DOHH2 (cell line): ENCODE measurements around the gene TRIP11.
"Not testable (repeated sequence)": the region's sequence is repeated elsewhere in the genome, so short reads cannot be mapped to it uniquely, and the experiment has no call there.

Experiments used
- H3F3A ChIP-seq: fragments of 200-600 bp; sonication (generic), shearing (Covaris generic); 2 replicates; pipeline ENCODE4 v1.6.0; 2016; ENCODE audit warnings: antibody characterized with exemption, mild to moderate bottlenecking; ENCODE audit not compliant: control insufficient read depth, insufficient read depth
- H3K27ac ChIP-seq: fragments of 200-600 bp; sonication (generic); 2 replicates; pipeline ENCODE4 v1.5.1; 2014; ENCODE audit warnings: low read depth, mild to moderate bottlenecking, low read length, moderate library complexity
- H3K27me3 ChIP-seq: fragments of 200-600 bp; sonication (generic); 2 replicates; pipeline ENCODE4 v1.6.1; 2014; ENCODE audit warnings: mild to moderate bottlenecking, low read length, mixed read lengths; ENCODE audit not compliant: control insufficient read depth
- H3K36me3 ChIP-seq: fragments of 200-600 bp; sonication (generic); 2 replicates; pipeline ENCODE4 v1.6.1; 2014; ENCODE audit warnings: mild to moderate bottlenecking, low read length, moderate library complexity, mixed read lengths; ENCODE audit not compliant: control insufficient read depth
- H3K4me1 ChIP-seq: fragments of 200-600 bp; sonication (generic); 2 replicates; pipeline ENCODE4 v1.6.1; 2014; ENCODE audit warnings: mild to moderate bottlenecking, low read length, mixed read lengths; ENCODE audit not compliant: control insufficient read depth
- H3K4me2 ChIP-seq: fragments of 200-600 bp; sonication (generic); 2 replicates; pipeline ENCODE4 v1.6.0; 2014; ENCODE audit warnings: mild to moderate bottlenecking, low read length, moderate library complexity
- H3K4me3 ChIP-seq: fragments of 200-600 bp; sonication (generic); 2 replicates; pipeline ENCODE4 v1.5.1; 2014; ENCODE audit warnings: mild to moderate bottlenecking, low read length, mixed read lengths
- H3K79me2 ChIP-seq: fragments of 200-600 bp; sonication (generic); 2 replicates; pipeline ENCODE4 v1.6.1; 2014; ENCODE audit warnings: mild to moderate bottlenecking, low read length, mixed read lengths; ENCODE audit not compliant: control insufficient read depth
- H3K9me2 ChIP-seq: fragments of 200-600 bp; sonication (generic); replicated peaks from 2 replicates; pipeline ENCODE4 v1.6.1; 2014; ENCODE audit warnings: mild to moderate bottlenecking, low read length, mixed read lengths; ENCODE audit not compliant: control insufficient read depth
- H3K9me3 ChIP-seq: fragments of 200-600 bp; sonication (generic); 2 replicates; pipeline ENCODE4 v1.6.1; 2014; ENCODE audit warnings: antibody characterized with exemption, low read length, mixed read lengths; ENCODE audit not compliant: control insufficient read depth, insufficient read depth
- H4K20me1 ChIP-seq: fragments of 200-600 bp; sonication (generic); 2 replicates; pipeline ENCODE4 v1.6.0; 2014; ENCODE audit warnings: low read depth, mild to moderate bottlenecking, antibody characterized with exemption, low read length, moderate library complexity; ENCODE audit not compliant: control insufficient read depth, insufficient read depth
- CTCF ChIP-seq: fragments of 200-600 bp; sonication (generic); IDR thresholded peaks from one replicate; pipeline ENCODE4 v1.5.1; 2014; ENCODE audit warnings: antibody characterized with exemption, mild to moderate bottlenecking, low read depth, low read length; ENCODE audit not compliant: poor library complexity, severe bottlenecking
- EZH2phosphoT487 ChIP-seq: fragments of 200-600 bp; sonication (generic); IDR thresholded peaks from 2 replicates; pipeline ENCODE4 v1.6.1; 2017; ENCODE audit warnings: borderline replicate concordance, mild to moderate bottlenecking, antibody characterized with exemption, low read length, moderate library complexity, mixed read lengths

TRIP11 gene

DNA sequence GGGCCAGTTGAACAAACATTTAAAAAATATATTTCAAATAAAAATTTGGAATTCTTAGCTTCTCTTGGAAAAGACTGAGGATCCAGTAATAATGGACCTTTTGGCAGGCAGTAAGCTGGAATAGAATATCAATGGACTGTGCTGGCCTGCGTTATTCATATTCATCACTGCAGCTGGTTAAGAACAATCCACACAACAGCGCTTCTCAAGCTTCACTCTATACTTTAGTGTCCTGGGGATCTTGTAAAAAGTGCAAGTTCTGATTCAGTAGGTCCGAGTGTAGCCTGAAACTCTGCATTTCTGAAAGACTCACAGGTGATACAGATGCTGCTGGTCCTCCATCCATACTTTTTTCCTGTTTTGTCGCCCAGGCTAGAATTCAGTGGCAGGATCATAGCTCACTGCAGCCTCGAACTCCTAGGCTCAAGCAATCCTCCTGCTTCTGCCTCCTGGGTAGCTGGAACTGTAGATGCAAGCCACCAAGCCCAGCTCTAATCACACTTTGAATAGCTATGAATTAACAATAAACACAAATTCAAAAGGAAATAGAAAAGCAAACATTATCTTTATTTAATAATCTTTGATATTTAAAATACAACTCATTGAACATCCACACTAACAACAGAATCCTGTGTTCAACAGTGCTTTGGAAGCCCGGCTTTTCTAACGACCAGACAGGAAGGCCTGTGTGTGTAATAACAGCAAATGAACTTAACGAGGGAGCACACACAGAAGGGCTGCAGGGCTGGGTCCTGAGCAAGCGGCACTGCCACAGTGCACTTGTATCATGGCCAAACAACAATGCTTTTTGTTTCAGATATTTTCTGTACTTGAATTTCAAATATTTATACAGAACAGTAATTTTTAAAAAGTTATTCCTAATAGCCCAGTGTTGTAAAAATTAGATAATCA lies 18.4 kb upstream of the TRIP11 start:
- no peak overlapping the region for H3K27ac ChIP-seq
- no peak overlapping the region for H3K4me2 ChIP-seq
- H3K27me3 ChIP-seq, result no peaks in the 10 kb centered on the region
- no peaks in the 10 kb centered on the region for H3K9me3 ChIP-seq
- H3K9me2 ChIP-seq, result no peaks in the 10 kb centered on the region
- no peaks in the 10 kb centered on the region for H4K20me1 ChIP-seq
- TF ChIP-seq EZH2phosphoT487 (no peak), CTCF (no peak)
- H3K79me2 ChIP-seq, result no peaks in the 10 kb centered on the region
- no peaks in the 10 kb centered on the region for H3K4me1 ChIP-seq
- no peak overlapping the region for H3K4me3 ChIP-seq
- no peaks in the 10 kb centered on the region for H3F3A ChIP-seq
- no peaks in the 10 kb centered on the region for H3K36me3 ChIP-seq

- H3K4me1 ChIP-seq, result no peaks in the 10 kb centered on the region
- H3K9me3 ChIP-seq, result peaks cover 6% of the 10 kb centered on the region; the same call in 1 of the 2 replicates
- H3K27ac ChIP-seq, result no peak overlapping the region
- H3F3A ChIP-seq, result no peaks in the 10 kb centered on the region
- H3K9me2 ChIP-seq, result no peaks in the 10 kb centered on the region
- H4K20me1 ChIP-seq, result no peaks in the 10 kb centered on the region
- no peak overlapping the region for H3K4me2 ChIP-seq
- no peak overlapping the region for H3K4me3 ChIP-seq
- H3K79me2 ChIP-seq, result no peaks in the 10 kb centered on the region
- no peaks in the 10 kb centered on the region for H3K36me3 ChIP-seq
- no peaks in the 10 kb centered on the region for H3K27me3 ChIP-seq
- TF ChIP-seq EZH2phosphoT487 (no peak), CTCF (no peak)
Observed at GRCh38 chr14:92049781-92050180, 9.9 kb upstream of the TRIP11 start.

- H3K9me3 ChIP-seq, H4K20me1 ChIP-seq, H3K27ac ChIP-seq, H3K9me2 ChIP-seq, H3K79me2 ChIP-seq, H3K36me3 ChIP-seq, H3K4me1 ChIP-seq, H3K4me3 ChIP-seq, H3F3A ChIP-seq, H3K27me3 ChIP-seq, H3K4me2 ChIP-seq: not testable (repeated sequence)
Observed at GRCh38 chr14:92049221-92049620, 9.4 kb upstream of the TRIP11 start.

GRCh38 chr14:92045904-92046303 lies 6.0 kb upstream of the TRIP11 start:
- not testable (repeated sequence) for H3K27me3 ChIP-seq, H3K27ac ChIP-seq, H3K4me2 ChIP-seq, H3K36me3 ChIP-seq, H3K4me3 ChIP-seq, H3K9me3 ChIP-seq, H3K9me2 ChIP-seq, H3K79me2 ChIP-seq, H3F3A ChIP-seq, H3K4me1 ChIP-seq, H4K20me1 ChIP-seq

DNA sequence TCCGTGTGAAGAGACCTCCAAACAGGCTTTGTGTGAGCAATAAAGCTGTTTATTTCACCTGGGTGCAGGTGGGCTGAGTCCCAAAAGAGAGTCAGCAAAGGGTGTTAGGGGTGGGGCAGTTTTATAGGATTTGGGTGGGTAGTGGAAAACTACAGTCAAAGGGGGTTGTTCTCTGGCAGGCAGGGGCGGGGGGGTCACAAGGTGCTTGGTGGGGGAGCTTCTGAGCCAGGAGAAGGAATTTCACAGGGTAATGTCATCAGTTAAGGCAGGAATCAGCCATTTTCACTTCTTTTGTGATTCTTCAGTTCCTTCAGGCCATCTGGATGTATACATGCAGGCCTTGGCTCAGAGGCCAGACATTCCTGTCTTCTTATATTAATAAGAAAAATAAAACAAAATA lies 1.9 kb upstream of the TRIP11 start:
- not testable (repeated sequence) for H3K4me2 ChIP-seq, H3K4me3 ChIP-seq, H4K20me1 ChIP-seq, H3K27ac ChIP-seq, H3F3A ChIP-seq, H3K9me3 ChIP-seq, H3K9me2 ChIP-seq, H3K27me3 ChIP-seq
- Histone ChIP-seq H3K79me2 (peaks cover 46% of the 10 kb centered on the region), H3K36me3 (peaks cover 14% of the 10 kb centered on the region), H3K4me1 (peaks cover 25% of the 10 kb centered on the region)
